Measurements from ENCODE around the gene SPANXN1. TPM values are rescaled to one million over a fixed set of nuclear protein-coding genes. Genes with fewer than 3 reads are reported as not detected.
"Not testable (repeated sequence)": the region's sequence is repeated elsewhere in the genome, so short reads cannot be mapped to it uniquely, and the experiment has no call there.

The SPANXN1 gene
- total RNA-seq (2013; cell fraction: nucleolus; rRNA removed) = not detected in 2 replicates
- total RNA-seq (2014; rRNA removed) = not detected in 2 replicates
- not detected in 2 replicates for total RNA-seq (2014; rRNA removed; fragmentation: Illumina TruSeq; extraction: Trizol)
- not detected in 2 replicates for total RNA-seq (2021)
- not detected for polyA plus RNA-seq (2011; ENCODE audit: low read depth)
- polyA plus RNA-seq (2011; rRNA removed) = 0.07 TPM in 1 of 2 replicates, not detected in the other
- polyA plus RNA-seq (2011; cell fraction: cytosol; rRNA removed) = not detected in 2 replicates
- not detected in 2 replicates for polyA plus RNA-seq (2011; cell fraction: nucleus; rRNA removed)
- not detected in 2 replicates for polyA plus RNA-seq (2012)
- polyA plus RNA-seq (2014; fragmentation: Illumina TruSeq; extraction: Trizol) = not detected in 2 replicates
- not detected for polyA plus RNA-seq (2014; fragmentation: Nextera tagmentation; extraction: Ambion mirVana)
- polyA plus RNA-seq (2014; rRNA removed) = not detected in 2 replicates
- polyA plus RNA-seq (2016; fragmentation: Nextera tagmentation; extraction: Ambion mirVana) = not detected
- polyA minus RNA-seq (2011; rRNA and poly(A)+ RNA removed) = not detected in 2 replicates
- polyA minus RNA-seq (2011; cell fraction: cytosol; rRNA and poly(A)+ RNA removed) = not detected in 2 replicates
- polyA minus RNA-seq (2011; cell fraction: nucleus; rRNA and poly(A)+ RNA removed) = not detected in 2 replicates
- not detected for Bru-seq, nascent RNA
- not detected for BruChase-seq, experiment 1, labeled RNA remaining after a 6-hour chase
- not detected for BruChase-seq, experiment 2, labeled RNA remaining after a 2-hour chase
- long read RNA-seq, experiment 1 = 0 reads
- long read RNA-seq, experiment 2 = 0 reads

- POLR2A ChIA-PET; BruUV-seq (replicated peaks); H2AFZ ChIP-seq (ENCODE audit: control insufficient read depth, low read depth, low read length); H3K4me1 ChIP-seq (ENCODE audit: control insufficient read depth, insufficient read depth, low read length); FAIRE-seq; H3K4me2 ChIP-seq (ENCODE audit: control insufficient read depth, insufficient read depth); H3K4me3 ChIP-seq; ATAC-seq; DNase-seq (ENCODE audit: low read depth, low spot score); CTCF ChIA-PET; H3K79me2 ChIP-seq (ENCODE audit: control insufficient read depth, insufficient read depth, low read length); intact Hi-C loops (cut with micrococcal nuclease; ENCODE audit: unreplicated experiment); H3K9ac ChIP-seq (ENCODE audit: control insufficient read depth, insufficient read depth, low read length); SMC1A ChIA-PET (ENCODE audit: uncharacterized antibody, unreplicated experiment); H3K27ac ChIP-seq (ENCODE audit: control insufficient read depth, insufficient read depth); in situ Hi-C loops (cut with MboI); RAD21 ChIA-PET (ENCODE audit: unreplicated experiment); H3K9me3 ChIP-seq (replicated peaks; ENCODE audit: control insufficient read depth, insufficient read depth, low read length); H3K27me3 ChIP-seq (replicated peaks in 1 of 2; ENCODE audit: control insufficient read depth in 2 of 2, insufficient read depth in 2 of 2, low read length in 1 of 2); H3K36me3 ChIP-seq (ENCODE audit: control insufficient read depth in 2 of 2, insufficient read depth in 2 of 2, low read length in 1 of 2); H4K20me1 ChIP-seq (ENCODE audit: control insufficient read depth, insufficient read depth): not testable (repeated sequence)
- WGBS (ENCODE audit: insufficient coverage, insufficient replicate concordance, low lambda C conversion rate, missing lambda C conversion rate) = 21% methylated on average over 4 of the region's 4 CpGs
These were observed at the start of gene SPANXN1 for GRCh38 chrX:145247203-145247602. Gene SPANXN1, plus strand, starts transcription at chrX:145247503. Its CDS starts 84 bp downstream, at chrX:145247587.

GRCh38 chrX:145199078-145199477 is 48.2 kb upstream of the SPANXN1 start:
- RAD21 ChIA-PET (ENCODE audit: unreplicated experiment) = no interaction called here
- in situ Hi-C loops (cut with MboI) = no loop called here
- WGBS (ENCODE audit: insufficient coverage, insufficient replicate concordance, low lambda C conversion rate, missing lambda C conversion rate) = 48% methylated on average over 3 of the region's 3 CpGs

More at GRCh38 chrX:145199078-145199477, 48.2 kb upstream of the SPANXN1 start:
- no peak for TF ChIP-seq RBBP5 (conservative IDR thresholded peaks at IDR 0.05)
- no peak for TF ChIP-seq SUPT20H (IDR thresholded peaks at IDR 0.05; ENCODE audit: borderline replicate concordance, control insufficient read depth, low read depth, low read length)
- no peak for TF ChIP-seq ZNF592 (IDR thresholded peaks at IDR 0.05)
- no peak for TF ChIP-seq PRDM15 (CRISPR knock-in tag; IDR thresholded peaks at IDR 0.05)
- no peak for TF ChIP-seq GATAD2B (conservative IDR thresholded peaks at IDR 0.05; ENCODE audit: low read depth)
- intact Hi-C loops (cut with micrococcal nuclease; ENCODE audit: unreplicated experiment) = no loop called here
- H3K4me3 ChIP-seq = no peak overlapping the region
- ChIA-PET SMC1A (ENCODE audit: uncharacterized antibody, unreplicated experiment) (no interaction called here), POLR2A (no interaction called here), CTCF (interaction anchor here (0.6 kb wide), 1 partner anchor 46 kb away, joined by 3 read pairs; no protein-coding TSS in a partner anchor)
- no peaks in the 10 kb centered on the region for H3K9me3 ChIP-seq (replicated peaks; ENCODE audit: control insufficient read depth, insufficient read depth, low read length)
- H3K79me2 ChIP-seq (ENCODE audit: control insufficient read depth, insufficient read depth, low read length) = no peaks in the 10 kb centered on the region
- H3K27ac ChIP-seq (ENCODE audit: control insufficient read depth, insufficient read depth) = no peak overlapping the region
- H3K4me2 ChIP-seq (ENCODE audit: control insufficient read depth, insufficient read depth) = no peak overlapping the region
- H2AFZ ChIP-seq (ENCODE audit: control insufficient read depth, low read depth, low read length) = no peak overlapping the region
- FAIRE-seq (no peak), ATAC-seq (no peak), DNase-seq (ENCODE audit: low read depth, low spot score) (no peak)
- H3K36me3 ChIP-seq (ENCODE audit: control insufficient read depth in 2 of 2, insufficient read depth in 2 of 2, low read length in 1 of 2) = no peaks in the 10 kb centered on the region
- no peaks in the 10 kb centered on the region for H4K20me1 ChIP-seq (ENCODE audit: control insufficient read depth, insufficient read depth)
- no peaks in the 10 kb centered on the region for H3K4me1 ChIP-seq (ENCODE audit: control insufficient read depth, insufficient read depth, low read length)
- no peak overlapping the region for H3K9ac ChIP-seq (ENCODE audit: control insufficient read depth, insufficient read depth, low read length)
- no peaks in the 10 kb centered on the region for H3K27me3 ChIP-seq (replicated peaks in 1 of 2; ENCODE audit: control insufficient read depth in 2 of 2, insufficient read depth in 2 of 2, low read length in 1 of 2)
- no TSS peak for BruUV-seq (replicated peaks)

All from GM12878 (cell line).